Lung (tissue), 12 donors: ENCODE data around the gene OGT. TPM values are rescaled to one million over a fixed set of nuclear protein-coding genes. Genes with fewer than 3 reads are reported as not detected.

Experiments
- ATAC-seq: fragments of 200-7000 bp; cut with Tn5 transposase; one replicate; pipeline ENCODE4 v1.9.1; 2020; ENCODE audit warnings: moderate number of reproducible peaks; ENCODE audit not compliant: insufficient read depth, low FRiP score
- DNase-seq, 3 donors: peaks; one replicate each; pipeline ENCODE4 v3.0.0-alpha.2; 2013 to 2017
- H3K27ac ChIP-seq, 2 donors: one replicate each; pipeline ENCODE4 v1.5.1; 2013; ENCODE audit warnings: mild to moderate bottlenecking in 2 of 2, moderate library complexity in 2 of 2, control low read depth in 1 of 2, inconsistent platforms in 1 of 2, low read depth in 1 of 2, low read length in 1 of 2
- H3K27me3 ChIP-seq, 3 donors: one replicate each; pipeline ENCODE4 v1.5.1; 2013; ENCODE audit warnings: low read length in 2 of 3; ENCODE audit not compliant: control insufficient read depth in 3 of 3, insufficient read depth in 3 of 3
- H3K36me3 ChIP-seq, 4 donors: one replicate each; pipeline ENCODE4 v1.5.1; 2013; ENCODE audit warnings: low read length in 4 of 4, mild to moderate bottlenecking in 1 of 4, moderate library complexity in 1 of 4; ENCODE audit not compliant: control insufficient read depth in 4 of 4, insufficient read depth in 4 of 4
- H3K4me1 ChIP-seq, 5 donors: one replicate each; pipeline ENCODE4 v1.5.1; 2013; ENCODE audit warnings: low read length in 5 of 5, mild to moderate bottlenecking in 2 of 5, moderate library complexity in 1 of 5; ENCODE audit not compliant: control insufficient read depth in 5 of 5, insufficient read depth in 5 of 5
- H3K4me3 ChIP-seq: one replicate; pipeline ENCODE4 v1.5.1; 2013; ENCODE audit warnings: mild to moderate bottlenecking, control low read depth, moderate library complexity
- H3K9ac ChIP-seq, 2 donors: one replicate each; pipeline ENCODE4 v1.5.1; 2013; ENCODE audit warnings: low read length in 2 of 2, control low read depth in 1 of 2; ENCODE audit not compliant: insufficient read depth in 1 of 2
- H3K9me3 ChIP-seq, 4 donors: one replicate each; pipeline ENCODE4 v1.5.1; 2013; ENCODE audit warnings: low read length in 3 of 4, mild to moderate bottlenecking in 1 of 4, moderate library complexity in 1 of 4; ENCODE audit not compliant: control insufficient read depth in 4 of 4, insufficient read depth in 3 of 4
- CTCF ChIP-seq: IDR thresholded peaks from 2 replicates; pipeline ENCODE4 v1.5.1; 2012; ENCODE audit warnings: mild to moderate bottlenecking; ENCODE audit errors: control extremely low read depth, extremely low read depth
- WGBS, 2 donors: extraction: QIAGEN DNeasy Blood & Tissue Kit; methylation state at CpG; one replicate each; pipeline ENCODE4 v1.1.7; 2013; 5-methylcytosine and 5-hydroxymethylcytosine counted together
- polyA plus RNA-seq, 2 donors: library from polyadenylated mRNA; stranded (reverse); fragments of 200-250 nt; gene quantifications; one replicate each; pipeline ENCODE4 v1.2.1, GENCODE V29; 2013
- total RNA-seq, 2 donors: library from RNA; depleted of rRNA in 1 of 2; stranded (reverse); fragments of >200 nt in 1 of 2; gene quantifications; one replicate each; pipeline ENCODE4 v1.2.1, GENCODE V29; 2014 to 2021
- donor health status: control.
- donor health status: control.
- donor health status: Bipolar disorder and iron deficiency.
- donor health status: healthy.
- donor health status: DM: yes; HTN: yes; CAD: no.

Gene OGT
- total and polyA plus RNA-seq, 4 donors = 32.3 to 385 (median 72.8) TPM

- Histone ChIP-seq H3K9me3 (peaks cover 0 to 14% (median 1%) of the 10 kb centered on the region in 4 donors), H3K36me3 (peaks cover 0 to 8% (median 0%) of the 10 kb centered on the region in 4 donors), H3K27me3 (no peaks in the 10 kb centered on the region), H3K4me3 (peak overlapping the region; percentile 70), H3K27ac (peak overlapping the region in 1 of 2 donors; percentile 85), H3K9ac (peak overlapping the region in 1 of 2 donors; percentile 59), H3K4me1 (peaks cover 0 to 10% (median 3%) of the 10 kb centered on the region in 5 donors)
- DNase-seq (peak in 2 of 3 donors; percentile 12 to 22), ATAC-seq (no peak)
- TF ChIP-seq CTCF = no peak
- WGBS, 2 donors = 4 to 27% methylated on average over 9 of the region's 9 CpGs
These were observed 2.1 kb downstream of the OGT start for GRCh38 chrX:71534773-71535544.

- H3K27me3 ChIP-seq = no peaks in the 10 kb centered on the region
- H3K9me3 ChIP-seq = peaks cover 0 to 14% (median 1%) of the 10 kb centered on the region in 4 donors
- WGBS, 2 donors = 7 to 49% methylated on average over 5 of the region's 5 CpGs
- no peak overlapping the region for H3K9ac ChIP-seq
- peaks cover 2 to 14% (median 3%) of the 10 kb centered on the region in 5 donors for H3K4me1 ChIP-seq
- no peak overlapping the region for H3K4me3 ChIP-seq
- TF ChIP-seq CTCF = no peak
- peaks cover 0 to 8% (median 0%) of the 10 kb centered on the region in 4 donors for H3K36me3 ChIP-seq
- ATAC-seq (no peak), DNase-seq (no peak)
- no peak overlapping the region for H3K27ac ChIP-seq
These were observed 3.4 kb downstream of the OGT start for GRCh38 chrX:71536285-71536684.

GRCh38 chrX:71537743-71538142 lies 4.8 kb downstream of the OGT start:
- peaks cover 0 to 13% (median 1%) of the 10 kb centered on the region in 4 donors for H3K9me3 ChIP-seq
- WGBS, 2 donors = 80 to 81% methylated on average over 9 of the region's 9 CpGs
- H3K9ac ChIP-seq = no peak overlapping the region
- DNase-seq (no peak), ATAC-seq (no peak)
- TF ChIP-seq CTCF = no peak
- peaks cover 0 to 8% (median 0%) of the 10 kb centered on the region in 4 donors for H3K36me3 ChIP-seq
- H3K4me1 ChIP-seq = peaks cover 2 to 23% (median 7%) of the 10 kb centered on the region in 5 donors
- no peaks in the 10 kb centered on the region for H3K27me3 ChIP-seq
- no peak overlapping the region for H3K27ac ChIP-seq
- no peak overlapping the region for H3K4me3 ChIP-seq
